Dermis blood vessel endothelial cell (primary cell): ENCODE measurements around the gene BTC. TPM values are rescaled to one million over a fixed set of nuclear protein-coding genes. Genes with fewer than 3 reads are reported as not detected.
"Not testable (repeated sequence)": the region's sequence is repeated elsewhere in the genome, so short reads cannot be mapped to it uniquely, and the experiment has no call there.

Experiments used
- DNase-seq: peaks from one replicate; pipeline ENCODE4 v3.0.0; 2010
- total RNA-seq: library from RNA; depleted of rRNA; stranded (reverse); fragments of >200 nt; gene quantifications from 2 replicates; pipeline ENCODE4 v1.2.3, GENCODE V29; 2014

BTC gene
- total RNA-seq, 1 donor from 2014 or later: 0.17 TPM

GRCh38 chr4:74757136-74757535 lies 37.2 kb downstream of the BTC start:
- no peak for DNase-seq

GRCh38 chr4:74755486-74755885 lies 38.8 kb downstream of the BTC start:
- DNase-seq: no peak

DNA sequence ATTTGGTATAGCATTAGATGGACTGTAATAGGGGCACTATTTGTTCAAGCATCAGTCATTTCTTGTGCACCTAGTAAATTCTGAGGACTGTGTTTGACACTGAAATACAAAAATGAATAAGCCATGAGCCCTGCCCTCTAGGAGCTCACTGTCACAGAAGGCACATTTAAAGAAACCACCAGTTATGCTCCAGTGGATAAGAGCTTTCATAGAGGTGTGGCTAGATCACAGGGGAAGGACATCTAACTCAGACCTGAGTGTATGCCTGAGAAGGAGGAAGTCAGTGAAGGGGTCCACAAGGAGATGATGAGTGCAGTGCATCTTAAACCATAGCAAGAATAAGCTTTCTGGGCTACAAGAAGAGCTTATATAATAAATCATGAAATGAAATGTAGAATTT lies 40.1 kb downstream of the BTC start:
- no peak for DNase-seq

GRCh38 chr4:74752798-74753197 lies 41.5 kb downstream of the BTC start:
- DNase-seq: no peak

DNA sequence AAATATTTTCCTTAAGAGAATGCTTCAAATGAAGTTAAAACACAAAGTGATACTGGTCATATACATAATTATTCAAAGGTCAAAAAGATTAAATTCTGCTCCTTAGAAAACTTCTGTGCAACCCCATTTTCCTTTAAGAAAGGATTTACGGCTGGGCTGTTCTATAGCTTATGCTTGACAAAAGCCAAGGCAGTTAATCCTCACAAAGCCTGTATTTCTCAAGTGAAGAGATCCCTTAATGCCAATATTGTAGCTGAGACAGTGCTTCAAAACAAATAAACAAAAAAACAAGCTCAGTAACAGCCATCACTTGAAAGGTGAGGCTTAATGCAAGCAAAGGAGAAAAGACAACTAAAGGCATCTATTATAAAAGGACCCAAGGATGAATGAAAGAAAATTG lies 42.5 kb downstream of the BTC start:
- DNase-seq: no peak

DNA sequence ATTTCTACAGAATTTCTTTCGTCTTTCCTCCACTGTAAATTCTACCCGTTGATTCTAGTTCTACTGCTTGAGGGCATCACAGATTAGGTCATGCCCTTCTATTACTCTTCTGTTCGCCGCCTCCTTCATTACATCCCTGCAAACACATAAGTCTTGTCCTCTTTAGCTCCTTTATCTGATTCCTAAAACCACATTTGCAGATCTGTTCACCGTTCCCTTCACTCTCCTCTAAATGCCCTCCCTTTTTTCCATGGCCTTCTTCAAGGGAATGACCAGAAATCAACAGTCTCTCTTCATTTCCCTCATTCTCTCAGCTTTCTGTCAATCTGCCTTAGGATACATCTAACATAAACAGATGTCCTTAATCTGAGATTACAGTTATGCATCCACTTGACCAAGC lies 43.1 kb downstream of the BTC start:
- DNase-seq: no peak

DNA sequence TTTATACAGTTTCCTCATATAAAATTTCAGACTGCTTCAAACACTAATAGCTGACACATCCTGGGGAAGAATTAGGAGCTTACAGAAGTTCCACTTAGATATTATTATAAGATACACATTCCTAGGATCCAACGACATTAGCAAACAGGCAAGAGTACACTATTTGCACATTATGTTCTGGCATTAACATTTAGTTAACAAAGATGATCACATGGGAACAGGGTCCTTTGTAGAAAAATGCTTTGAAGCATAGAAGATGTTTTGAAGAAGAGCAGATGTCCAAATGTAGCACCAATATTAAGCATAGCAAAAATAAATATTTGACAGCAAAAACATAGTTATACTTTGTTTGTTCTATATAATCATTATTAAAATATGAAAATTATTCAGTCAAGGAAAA lies 52.1 kb downstream of the BTC start:
- no peak for DNase-seq

DNA sequence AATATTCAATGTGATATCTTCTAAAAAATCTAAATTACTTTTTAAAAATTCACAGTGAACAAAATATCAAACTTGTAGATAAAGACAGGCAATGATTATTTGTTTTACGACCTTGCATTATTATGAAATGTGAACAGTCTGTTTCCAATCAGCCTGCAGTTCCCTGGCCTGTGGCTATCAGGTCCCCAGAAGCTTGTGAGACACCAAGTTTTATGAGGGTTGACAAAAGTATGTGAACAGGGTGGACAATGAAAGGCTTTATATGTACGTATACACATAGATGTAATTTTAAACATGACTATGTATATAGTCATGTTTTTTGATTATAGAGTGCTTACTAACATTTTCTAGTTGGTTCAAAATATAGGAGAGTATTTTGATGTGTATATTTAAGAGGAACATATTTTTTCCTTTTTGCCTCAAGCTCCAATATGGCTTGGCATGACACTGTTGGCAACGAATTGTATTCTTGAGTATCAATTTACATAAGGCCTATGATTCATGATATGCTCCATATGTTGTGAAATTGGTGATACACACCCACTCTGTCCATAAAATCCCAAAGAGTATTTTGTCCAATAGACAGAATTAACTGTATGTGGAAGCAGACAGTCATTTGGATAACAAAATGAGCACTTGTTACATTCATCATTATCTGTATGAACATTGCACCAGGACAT lies 55.7 kb downstream of the BTC start:
- DNase-seq: no peak

- DNase-seq: no peak
These were observed 59.3 kb downstream of the BTC start for GRCh38 chr4:74734995-74735394.

GRCh38 chr4:74733756-74734155 lies 60.6 kb downstream of the BTC start:
- DNase-seq: no peak

GRCh38 chr4:74724979-74725378 lies 69.3 kb downstream of the BTC start:
- DNase-seq: no peak

GRCh38 chr4:74716436-74716765 lies 77.9 kb downstream of the BTC start:
- no peak for DNase-seq

- no peak for DNase-seq
These were observed 78.5 kb downstream of the BTC start for GRCh38 chr4:74715706-74716435.

- no peak for DNase-seq
These were observed 79.7 kb downstream of the BTC start for GRCh38 chr4:74714611-74715130.

- not testable (repeated sequence) for DNase-seq
These were observed 86.2 kb downstream of the BTC start for GRCh38 chr4:74708135-74708534.

Other genes with a start within 250 kb of the BTC start
- gene PARM1, start 138.6 kb upstream of the BTC start, total RNA-seq: under 0.01 and 0.09 TPM in 2 replicates